NCI-H1694 treated with DMSO at 0.1 percent for 48 hours (cell line): ENCODE data around the gene UGGT1.
A peak's percentile ranks its signal among the peaks of the same experiment; 100 is the strongest.
"Not testable (repeated sequence)": the region's sequence is repeated elsewhere in the genome, so short reads cannot be mapped to it uniquely, and the experiment has no call there.

Source experiments
- DNase-seq: peaks from one replicate; lab custom pipeline; 2025; lab: John Stamatoyannopoulos, UW

Gene UGGT1

DNA sequence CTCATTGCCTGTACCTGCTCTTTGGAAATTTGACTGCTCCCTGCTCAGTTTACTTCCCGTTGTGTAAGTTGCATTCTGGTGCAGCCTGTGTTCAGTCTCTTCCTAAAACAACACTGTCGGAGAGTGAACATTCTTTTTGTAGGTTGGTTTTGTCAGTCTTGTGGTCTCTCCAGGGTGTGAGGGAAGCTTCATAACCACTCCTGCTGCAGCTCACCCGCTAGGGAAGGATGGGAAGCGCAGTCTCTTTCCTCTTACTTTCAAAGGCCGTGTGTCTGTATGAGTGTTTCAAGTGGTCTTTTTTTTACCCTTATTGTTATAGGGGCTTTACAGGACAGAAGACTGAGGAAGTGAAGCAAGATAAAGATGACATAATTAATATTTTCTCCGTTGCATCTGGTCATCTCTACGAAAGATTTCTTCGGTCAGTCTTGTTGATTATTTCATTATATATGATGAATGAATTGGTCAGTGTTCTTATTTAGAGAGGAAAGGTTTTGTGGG is 87.2 kb downstream of the UGGT1 start:
- no peak for DNase-seq

DNA sequence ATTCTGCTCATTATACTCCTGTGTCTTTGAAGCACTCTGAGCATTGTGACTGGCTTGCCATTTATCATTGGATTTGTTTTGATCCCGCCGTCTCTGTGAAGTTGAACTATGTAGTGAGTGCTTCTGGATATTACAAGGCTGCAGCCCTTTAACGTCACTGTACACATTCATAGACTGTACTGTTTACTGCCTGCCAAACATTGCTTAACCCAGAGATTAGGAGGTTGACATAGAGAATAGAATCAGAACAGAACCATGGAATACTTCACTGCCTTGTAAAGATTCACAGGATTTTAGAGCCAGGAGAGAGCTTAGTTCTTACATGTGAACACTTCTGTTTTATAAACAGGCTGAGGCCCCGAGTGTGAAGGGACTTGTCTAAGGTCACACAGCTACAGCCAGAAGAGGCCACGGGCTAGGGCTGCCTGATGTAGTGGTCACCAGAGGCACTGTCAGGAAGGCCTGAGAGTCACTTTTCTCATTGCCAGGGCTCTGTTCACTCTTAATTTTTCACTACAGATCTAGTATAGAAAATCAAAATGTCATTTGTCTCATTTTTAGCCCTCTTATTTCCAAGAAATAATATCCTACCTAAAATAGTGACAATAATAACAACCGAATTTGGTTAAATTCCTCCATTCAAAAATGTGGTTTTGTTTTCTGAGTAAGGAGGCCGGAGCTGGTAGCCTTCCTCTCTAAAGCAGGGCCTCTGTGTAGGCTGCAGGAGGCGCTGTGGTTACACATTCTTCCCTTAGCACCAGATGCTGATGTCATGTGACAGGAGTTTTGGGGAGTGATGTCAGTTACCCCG is 87.9 kb downstream of the UGGT1 start:
- DNase-seq: peak; percentile 47

DNA sequence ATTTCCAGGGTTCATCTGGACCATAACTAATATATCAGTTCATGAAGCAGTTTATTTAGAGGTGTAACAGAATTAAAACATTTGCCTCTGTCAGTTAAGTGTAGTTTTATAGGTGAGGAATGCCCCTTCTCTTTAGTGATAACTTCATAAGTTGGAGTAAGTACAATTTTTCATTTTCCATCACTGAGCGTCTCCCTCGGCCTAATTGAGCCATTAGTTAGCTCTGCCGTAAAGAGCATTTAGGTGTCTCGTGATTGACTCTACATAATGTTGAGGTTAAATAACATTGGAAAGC is 88.4 kb downstream of the UGGT1 start:
- DNase-seq: no peak

DNA sequence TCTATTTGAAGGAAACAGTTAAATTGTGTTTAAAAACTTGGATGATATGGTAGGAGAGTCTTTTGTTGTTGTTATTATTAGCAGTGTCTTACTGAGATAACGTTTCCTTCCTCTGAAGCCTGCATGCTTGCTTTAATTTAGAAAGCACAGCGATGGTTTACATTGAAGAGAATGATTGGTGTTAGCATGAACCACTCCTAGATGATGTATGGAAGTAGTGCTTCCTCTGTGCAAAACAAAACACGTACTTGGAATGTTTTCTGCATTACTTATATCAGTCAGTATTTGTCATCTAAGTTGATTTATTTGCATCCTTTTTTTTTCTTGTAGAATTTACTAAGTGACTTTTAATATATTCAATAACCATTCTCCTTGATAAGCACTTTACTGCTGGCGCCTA is 89.0 kb downstream of the UGGT1 start:
- DNase-seq: no peak

DNA sequence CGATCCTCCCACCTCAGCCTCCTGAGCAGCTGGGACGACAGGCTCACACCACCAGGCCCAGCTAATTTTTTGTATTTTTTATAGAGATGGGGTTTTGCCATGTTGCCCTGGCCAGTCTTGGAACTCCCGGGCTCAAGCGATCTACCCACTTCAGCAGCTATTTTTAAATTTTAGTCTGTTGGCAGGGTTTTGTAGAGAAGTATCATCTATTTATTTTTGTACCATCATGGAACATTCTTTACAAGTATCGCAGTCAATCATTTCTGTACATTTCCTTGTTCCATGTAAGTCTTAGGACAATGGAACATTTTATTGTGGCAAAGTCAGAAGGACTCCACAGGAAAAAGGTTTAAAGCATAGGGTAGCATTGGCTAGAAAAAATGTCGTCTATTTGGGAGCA is 94.6 kb downstream of the UGGT1 start:
- no peak for DNase-seq

DNA sequence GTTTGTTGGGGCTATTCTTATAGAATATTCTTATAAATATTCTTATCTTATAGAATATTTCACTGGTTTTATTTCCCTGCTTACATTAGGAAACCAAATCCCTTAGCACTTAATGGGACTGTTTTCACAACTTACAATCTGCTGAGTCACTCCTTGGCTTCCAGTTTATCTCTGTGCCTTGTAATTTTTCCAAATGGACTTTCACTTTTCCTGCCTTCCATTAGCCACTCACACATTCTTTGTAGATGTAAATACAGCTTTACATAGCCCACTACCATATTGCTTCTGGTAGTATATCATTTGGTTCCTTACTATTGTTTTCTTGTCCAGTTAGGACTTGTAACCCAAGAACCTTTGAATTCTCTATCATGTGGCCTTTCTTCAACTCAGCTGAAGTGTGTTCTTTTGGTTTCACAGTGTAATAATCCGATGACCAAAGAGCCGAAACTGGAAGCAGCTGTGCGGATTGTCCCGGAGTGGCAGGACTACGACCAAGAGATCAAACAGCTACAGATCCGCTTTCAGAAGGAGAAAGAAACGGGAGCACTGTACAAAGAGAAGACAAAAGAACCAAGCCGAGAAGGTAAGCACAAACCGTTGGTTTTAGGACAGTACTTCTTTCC is 96.1 kb downstream of the UGGT1 start:
- DNase-seq: no peak

DNA sequence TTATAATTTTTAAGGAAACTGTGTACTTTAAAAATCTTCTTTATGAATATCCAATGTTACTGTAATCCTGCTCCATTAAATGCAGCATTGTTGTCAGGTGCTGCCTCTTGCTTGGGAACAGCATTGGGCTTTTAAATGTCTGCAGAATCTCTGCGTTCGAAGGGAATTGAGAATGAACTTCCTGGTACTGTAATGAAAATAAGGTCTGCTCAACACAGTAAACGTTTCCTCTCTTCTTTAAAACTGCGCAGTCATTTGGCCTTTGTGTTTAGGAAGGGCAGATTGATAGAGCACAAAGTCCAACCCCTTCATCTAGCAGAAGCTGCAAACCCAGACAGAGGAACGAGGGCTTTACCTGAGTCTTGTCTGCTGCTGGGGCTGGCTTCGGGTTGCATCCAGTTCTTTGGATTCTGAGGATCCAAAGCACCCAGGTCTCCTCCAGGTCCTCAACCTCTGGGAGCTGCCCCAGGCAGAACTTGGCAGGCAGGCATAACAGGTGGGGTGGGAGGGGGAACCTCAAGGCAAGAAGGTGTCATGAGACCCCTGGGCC is 104.5 kb downstream of the UGGT1 start:
- no peak for DNase-seq

DNA sequence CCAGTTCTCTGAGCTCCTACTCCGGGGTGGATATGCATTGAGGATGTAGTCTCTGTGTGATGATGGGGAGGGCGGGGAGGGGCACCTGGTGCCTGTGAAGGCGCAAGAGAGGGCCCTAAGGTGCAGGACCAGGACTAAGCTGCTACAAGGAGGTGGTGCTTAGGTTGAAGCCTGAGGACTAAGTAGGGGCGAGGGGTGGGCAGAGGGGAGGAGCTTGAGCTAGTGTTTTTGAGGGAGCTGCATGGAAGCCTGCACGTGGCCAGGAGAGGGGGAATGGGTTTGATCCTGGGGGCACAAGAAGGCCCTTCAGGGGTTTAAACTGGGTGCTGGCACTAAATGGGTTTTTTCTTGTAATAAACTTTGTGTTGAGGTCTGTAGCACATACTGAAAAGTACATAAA is 105.0 kb downstream of the UGGT1 start:
- DNase-seq: no peak

DNA sequence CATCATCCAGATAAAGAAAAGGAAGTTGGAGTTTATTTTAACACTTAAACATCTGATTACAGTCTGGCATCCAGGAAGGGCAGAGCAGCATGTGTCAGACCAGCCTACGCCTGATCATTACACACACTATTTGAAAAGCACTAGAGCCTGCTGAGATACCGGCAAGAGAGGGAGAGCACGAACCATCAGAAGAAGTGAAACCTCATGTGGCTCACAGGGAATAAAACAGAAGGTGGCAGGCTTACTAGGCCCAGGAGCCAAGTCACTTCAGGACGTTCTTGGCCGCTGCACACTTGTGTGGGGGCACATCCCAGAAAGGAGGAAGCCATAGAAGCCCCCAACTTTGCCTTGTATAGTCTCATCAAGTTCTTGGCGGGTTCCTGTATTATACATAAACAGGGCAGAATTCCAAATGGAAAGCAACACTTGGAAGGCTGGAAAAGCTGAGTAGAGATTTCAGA is 105.5 kb downstream of the UGGT1 start:
- no peak for DNase-seq

DNA sequence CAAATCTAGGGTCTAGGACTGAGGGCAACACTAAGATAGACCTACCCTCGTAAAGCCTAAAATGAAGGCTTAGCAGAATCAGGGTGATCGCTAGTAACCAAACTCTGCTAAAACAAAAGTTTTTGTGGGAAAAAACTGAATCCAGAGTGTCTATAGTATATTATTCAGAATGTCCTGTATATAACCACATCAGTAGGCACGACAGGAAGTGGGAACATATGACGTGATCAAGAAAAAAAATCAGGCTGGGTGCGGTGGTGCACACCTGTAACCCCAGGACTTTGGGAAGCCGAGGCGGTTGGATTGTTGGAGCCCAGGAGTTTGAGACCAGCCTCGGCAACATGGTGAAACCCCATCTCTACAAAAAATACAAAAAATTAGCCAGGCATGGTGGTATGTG is 106.1 kb downstream of the UGGT1 start:
- DNase-seq: no peak

DNA sequence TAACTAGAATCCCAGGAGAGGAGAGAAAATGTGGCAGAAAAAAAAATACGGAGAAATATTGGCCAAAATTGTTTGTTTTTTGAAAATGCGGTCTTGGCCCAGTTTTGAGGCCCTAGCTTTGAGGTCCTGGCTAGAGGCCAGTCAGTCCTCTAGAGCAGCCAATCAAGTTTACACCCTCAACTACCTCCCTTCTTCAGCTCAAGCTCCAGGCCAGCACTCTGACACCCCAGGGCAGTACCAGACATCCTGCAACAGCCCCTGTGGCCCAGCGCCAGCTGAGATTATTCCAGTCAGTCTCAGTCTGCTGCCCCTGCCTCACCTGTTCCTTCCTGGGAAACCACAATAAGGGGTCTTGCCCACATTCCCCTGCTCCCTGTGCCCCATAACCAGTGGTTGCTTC is 107.7 kb downstream of the UGGT1 start:
- DNase-seq: no peak

DNA sequence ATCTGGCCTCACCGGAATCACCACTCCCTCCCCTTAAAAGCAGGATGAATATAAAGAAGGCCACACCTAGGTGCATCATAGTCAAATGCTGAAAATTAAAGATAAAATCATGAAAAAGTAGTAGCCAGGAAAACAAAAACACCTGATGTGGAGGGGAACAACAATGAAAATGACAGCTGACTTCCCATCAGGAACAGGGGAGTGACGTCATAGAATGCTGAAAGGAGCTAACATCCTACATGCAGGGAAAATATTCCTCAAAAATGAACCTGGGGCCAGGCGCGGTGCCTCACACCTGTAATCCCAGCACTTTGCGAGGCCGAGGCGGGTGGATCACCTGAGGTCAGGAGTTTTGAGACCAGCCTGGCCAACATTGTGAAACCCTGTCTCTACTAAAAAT is 108.1 kb downstream of the UGGT1 start:
- DNase-seq: no peak

DNA sequence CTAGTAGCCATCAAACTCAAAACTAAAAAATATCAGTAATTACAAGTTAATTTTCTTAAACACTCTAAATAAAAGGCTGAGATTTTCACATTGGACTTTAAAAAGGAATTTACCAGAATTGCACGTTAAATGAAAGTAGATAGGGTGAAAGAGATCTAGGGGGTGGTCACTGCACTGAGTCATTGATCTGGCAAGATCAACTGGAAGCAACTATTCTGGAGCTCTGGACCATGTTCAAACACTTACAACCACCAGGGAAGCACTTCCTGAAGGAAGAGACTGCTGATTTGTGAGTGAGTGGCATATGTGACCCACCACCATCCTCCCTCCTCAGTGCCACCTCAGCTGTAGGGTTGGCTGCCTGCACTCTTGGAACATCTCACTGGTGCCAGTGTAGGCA is 111.8 kb downstream of the UGGT1 start:
- no peak for DNase-seq

DNA sequence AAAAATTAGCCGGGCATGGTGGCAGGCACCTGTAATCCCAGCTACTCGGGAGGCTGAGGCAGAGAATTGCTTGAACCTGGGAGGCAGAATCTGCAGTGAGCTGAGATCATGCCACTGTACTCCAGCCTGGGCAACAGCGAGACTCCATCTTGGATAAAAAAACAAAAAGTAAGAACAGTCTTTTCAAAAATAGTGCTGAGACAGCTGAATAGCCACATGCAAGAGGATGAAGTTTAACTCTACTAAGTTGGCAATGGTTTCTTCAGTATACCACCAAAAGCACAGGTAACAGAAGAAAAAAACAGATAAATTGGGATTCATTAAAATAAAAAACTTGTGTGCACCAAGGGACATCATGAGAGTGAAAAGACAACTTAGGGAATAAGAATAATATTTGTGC is 115.2 kb downstream of the UGGT1 start:
- DNase-seq: no peak

DNA sequence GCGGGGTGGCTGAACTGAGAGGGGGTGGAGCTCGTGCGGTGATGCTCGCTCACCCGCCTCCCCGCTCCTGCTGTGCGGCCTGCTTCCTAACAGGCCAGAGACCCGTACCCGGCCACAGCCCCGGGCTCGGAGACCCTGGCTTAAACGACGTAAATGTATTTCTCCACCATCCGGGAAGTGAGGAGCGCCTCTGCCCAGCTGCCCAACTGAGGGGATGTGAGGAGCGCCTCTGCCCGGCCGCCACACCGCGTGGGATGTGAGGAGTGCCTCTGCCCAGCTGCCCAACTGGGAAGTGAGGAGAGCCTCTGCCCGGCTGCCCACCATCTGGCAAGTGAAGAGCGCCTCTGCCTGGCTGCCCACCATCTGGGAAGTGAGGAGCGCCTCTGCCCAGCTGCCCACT is 117.0 kb downstream of the UGGT1 start:
- no peak for DNase-seq

DNA sequence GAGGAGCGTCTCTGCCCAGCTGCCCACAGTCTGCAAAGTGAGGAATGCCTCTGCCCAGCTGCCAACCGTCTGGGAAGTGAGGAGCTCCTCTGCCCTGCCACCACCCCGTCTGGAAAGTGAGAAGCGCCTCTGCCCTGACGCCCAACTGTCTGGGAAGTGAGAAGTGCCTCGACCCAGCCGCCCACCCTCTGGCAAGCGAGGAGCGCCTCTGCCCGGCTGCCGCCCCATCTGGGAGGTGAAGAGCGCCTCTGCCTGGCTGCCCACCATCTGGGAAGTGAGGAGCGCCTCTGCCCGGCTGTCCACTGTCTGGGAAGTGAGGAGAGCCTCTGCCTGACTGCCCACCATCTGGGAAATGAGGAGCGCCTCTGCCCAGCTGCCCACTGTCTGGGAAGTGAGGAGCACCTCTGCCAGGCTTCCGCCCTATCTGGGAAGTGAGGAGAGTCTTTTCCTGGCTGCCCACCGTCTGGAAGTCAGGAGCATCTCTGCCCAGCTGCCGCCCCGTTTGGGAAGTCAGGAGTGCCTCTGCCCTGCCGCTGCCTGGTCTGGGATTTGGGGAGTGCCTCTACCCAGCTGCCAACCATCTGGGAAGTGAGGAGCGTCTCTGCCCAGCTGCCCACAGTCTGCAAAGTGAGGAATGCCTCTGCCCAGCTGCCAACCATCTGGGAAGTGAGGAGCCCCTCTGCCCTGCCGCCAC is 117.8 kb downstream of the UGGT1 start:
- not testable (repeated sequence) for DNase-seq

DNA sequence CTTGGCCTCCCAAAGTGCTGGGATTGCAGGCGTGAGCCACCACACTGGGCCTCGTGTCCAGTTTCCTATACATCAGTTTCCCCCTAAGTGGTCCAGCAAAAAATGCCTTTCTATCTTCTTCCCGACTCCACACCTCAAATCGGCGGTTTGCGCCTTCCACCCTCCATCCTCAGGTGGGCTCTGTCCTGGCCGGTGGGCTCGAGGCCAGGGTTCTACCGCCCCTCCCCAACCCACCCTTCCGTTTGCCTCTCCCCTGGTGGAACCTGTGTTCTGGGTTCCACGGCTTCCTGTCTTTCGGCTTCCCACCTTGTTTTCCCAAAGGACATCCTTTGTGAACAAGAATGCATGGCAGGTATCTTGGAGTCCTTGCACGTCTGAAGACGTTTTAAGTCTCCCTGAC is 123.3 kb downstream of the UGGT1 start:
- no peak for DNase-seq

DNA sequence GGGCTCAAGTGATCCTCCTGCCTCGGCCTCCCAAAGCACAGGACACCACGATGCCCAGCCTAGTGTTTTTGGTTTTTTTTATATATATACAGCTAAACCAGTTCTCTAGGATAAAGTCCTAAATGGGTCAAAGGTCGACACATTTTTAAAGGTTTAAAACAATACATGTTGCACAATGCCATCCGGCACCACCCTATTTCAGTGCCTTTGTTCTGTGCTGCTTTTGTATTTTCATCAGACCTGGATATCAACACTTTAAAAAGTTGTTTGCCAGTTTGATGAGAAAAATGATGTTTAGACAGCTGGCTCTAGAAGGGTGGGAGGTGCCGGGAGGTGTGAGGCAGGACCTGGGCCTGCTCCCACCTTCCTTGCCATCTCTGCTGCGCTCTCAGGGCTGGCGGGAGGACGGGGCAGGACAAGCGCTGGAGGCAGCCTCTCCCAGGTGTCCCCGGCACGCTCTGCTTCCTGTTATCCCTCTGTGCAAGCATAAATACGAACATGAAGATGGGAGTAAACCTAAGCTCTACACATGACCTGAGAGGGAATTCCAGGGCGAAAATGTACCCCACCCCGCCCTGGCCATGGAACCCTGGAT is 124.0 kb downstream of the UGGT1 start:
- no peak for DNase-seq

DNA sequence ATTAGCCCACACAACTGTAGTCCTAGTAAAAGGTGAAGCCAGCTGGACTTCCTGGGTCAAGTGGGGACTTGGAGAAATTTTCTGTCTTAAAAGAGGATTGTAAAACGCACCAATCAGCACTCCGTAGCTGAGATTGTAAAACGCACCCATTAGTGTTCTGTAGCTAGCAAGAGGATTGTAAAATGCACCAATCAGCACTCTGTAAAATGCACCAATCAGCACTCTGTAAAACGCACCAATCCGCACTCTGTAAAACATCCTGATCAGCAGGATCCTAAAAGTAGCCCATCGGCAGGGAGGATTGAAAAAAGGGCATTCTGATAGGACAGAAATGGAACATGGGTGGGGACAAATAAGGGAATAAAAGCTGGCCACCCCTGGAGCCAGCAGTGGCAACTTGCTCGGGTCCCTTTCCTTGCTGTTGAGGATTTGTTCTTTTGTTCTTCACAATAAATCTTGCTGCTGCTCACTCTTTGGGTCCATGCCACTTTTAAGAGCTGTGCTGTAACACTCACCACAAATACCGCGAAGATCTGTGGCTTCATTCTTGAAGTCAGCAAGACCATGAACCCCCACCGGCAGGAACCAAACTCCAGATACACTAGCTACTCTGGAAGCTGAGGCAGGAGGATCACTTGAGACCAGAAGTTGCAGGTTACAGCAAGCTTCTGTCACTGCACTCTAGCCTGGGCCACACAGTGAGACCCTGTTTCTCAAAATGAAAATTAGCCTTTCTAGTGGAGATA is 125.1 kb downstream of the UGGT1 start:
- DNase-seq: no peak

DNA sequence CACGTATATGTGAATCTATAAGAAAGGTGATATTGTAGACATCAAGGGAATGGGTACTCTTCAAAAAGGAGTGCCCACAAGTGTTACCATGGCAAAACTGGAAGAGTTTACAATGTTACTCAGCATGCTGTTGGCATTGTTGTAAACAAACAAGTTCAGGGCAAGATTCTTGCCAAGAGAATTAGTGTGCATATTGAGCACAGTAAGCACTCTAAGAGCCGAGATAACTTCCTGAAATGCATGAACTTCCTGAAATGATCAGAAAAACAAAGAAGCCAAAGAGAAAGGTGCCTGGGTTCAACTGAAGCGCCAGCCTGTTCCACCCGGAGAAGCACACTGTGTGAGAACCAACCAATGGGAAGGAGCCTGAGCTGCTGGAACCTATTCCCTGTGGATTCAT is 126.7 kb downstream of the UGGT1 start:
- no peak for DNase-seq

DNA sequence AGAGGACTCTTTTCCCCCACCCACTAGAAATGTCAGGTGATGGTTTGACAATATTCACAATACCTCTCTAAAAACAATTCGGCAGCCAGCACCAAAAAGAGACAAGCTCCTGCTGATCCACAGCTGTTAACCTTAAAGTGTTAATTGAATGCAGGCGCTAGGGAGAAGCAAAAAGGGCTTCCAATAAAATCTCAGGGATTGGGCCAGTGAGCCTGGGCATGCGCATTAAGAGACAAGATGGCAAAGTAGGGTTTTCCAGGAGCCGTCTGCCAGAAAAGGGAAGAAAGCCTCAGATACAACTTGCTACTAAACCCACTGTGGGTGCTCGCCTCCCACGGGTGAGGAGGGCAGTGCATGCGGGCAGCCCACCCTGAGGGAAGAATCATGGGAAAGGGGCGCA is 128.9 kb downstream of the UGGT1 start:
- no peak for DNase-seq

DNA sequence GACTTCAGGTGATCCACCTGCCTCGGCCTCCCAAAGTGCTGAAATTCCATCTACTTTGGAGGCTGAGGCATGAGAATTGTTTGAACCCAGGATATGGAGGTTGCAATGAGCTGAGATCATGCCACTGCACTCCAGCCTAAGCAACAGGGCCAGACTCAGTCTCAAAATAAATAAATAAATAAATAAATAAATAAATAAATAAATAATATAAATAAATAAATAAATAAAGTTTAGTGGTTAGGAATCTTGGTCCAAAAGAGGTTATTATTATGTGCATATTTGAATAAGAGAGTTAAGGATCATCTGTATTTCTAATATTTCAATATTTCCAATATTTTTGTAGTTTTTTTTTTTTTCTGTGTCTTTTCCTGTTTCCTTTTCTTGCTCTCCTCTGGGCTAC is 136.9 kb downstream of the UGGT1 start:
- DNase-seq: no peak
